HG02870 (cell line): ENCODE results near the gene ARFGAP1.
"Not testable (repeated sequence)": the region's sequence is repeated elsewhere in the genome, so short reads cannot be mapped to it uniquely, and the experiment has no call there.

ENCODE experiments used
- ATAC-seq: cut with Tn5 transposase; IDR thresholded peaks from one replicate; pipeline ENCODE4 v1.9.1; 2021; ENCODE audit warnings: mild to moderate bottlenecking, moderate library complexity; ENCODE audit not compliant: unreplicated experiment

ARFGAP1 gene

DNA sequence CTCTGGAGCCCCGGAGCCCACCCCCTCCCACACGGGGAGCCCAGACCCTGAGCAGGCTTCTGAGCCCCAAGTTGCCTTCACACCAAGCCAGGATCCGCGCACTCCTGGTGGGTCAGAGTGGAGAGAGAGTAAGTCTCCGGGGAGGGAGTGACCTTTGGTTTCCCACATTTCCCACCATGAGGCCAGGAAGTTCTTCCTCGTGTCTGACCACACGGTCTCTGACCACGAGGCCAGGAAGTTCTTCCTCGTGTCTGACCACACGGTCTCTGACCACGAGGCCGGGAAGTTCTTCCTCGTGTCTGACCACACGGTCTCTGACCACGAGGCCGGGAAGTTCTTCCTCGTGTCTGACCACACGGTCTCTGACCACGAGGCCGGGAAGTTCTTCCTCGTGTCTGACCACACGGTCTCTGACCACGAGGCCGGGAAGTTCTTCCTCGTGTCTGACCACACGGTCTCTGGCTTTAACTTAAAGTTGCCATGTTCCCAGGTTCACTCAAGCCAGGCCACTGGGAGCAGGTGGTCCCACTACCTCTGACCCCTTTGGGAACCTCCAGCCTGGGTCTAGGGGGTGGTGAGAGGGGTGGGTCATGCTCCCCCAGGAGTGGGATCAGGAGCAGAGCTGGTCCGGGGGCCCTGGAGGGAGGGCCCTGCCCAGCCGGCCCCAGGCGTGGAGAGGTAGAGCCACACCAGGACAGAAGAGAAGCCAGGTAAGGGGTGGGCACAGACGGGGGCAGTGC, 33.5 kb downstream of the ARFGAP1 start:
- ATAC-seq = not testable (repeated sequence)

DNA sequence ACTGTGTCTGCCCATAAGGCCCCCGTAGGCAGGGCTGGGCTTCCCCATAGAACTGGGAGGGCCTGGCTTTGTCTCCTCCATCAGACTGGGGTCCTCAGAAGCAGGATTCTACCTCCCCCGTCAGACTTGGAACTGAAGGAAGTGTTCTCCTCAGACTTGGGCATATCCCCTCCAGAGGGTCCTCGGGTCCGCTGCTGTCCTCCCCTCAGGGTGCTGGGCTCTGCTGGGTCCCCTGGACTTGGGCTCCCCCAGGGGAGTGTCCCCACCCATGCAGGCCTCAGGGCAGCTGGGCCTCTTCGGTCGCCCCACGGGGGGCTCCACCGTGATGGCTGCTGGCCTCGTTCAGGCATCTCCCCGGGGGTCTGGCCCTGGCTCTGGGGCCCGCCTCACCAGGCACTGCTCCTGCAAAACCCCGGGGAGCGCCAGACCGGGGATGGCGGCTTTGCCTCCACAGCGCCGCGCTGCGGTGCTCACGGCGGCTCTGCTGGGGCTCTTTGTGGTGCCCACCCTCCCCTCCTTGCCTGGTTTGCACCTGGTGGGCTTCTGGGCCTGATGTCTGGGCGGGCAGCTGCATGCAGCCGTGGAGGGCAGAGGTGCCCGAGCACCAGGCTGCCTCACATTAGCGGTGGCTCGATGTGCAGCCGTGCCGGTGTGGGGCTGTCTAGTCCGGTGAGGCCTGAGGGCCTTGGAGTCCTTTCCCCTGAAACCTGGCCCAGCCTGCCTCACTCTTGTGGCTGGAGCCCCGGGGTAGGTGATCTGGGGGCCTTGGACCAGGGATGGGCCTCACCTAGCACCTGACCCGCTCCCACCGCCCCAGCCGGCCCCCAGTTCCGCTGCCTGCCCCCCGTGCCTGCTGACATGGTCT, 34.3 kb downstream of the ARFGAP1 start:
- no peak for ATAC-seq

DNA sequence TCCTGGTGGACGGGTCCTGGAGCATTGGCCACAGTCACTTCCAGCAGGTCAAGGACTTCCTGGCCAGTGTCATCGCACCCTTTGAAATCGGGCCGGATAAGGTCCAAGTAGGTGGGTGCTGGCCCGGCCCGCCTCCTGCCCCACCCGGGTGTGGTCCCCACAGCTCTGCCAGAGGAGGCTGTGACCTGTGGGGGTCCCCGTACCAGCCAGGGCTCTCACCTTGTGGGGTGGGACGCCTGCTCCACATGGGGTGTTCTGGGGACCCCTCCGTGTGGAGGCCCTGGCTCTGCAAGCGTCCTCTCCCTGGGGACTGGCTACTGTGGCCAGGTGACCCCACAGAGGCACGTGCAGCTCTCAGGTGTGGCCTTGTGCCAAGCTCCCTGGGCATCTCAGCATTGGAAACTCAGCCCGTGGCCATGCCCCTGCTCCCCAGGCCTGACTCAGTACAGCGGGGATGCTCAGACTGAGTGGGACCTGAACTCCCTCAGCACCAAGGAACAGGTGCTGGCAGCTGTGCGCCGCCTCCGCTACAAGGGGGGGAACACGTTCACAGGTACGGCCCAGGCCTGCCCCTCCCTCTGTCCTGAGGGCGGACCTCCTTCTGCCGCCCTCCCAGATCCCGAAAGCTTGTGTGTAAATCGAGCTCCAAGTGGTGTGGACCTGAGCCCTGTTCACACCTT, 35.1 kb downstream of the ARFGAP1 start:
- no peak for ATAC-seq

DNA sequence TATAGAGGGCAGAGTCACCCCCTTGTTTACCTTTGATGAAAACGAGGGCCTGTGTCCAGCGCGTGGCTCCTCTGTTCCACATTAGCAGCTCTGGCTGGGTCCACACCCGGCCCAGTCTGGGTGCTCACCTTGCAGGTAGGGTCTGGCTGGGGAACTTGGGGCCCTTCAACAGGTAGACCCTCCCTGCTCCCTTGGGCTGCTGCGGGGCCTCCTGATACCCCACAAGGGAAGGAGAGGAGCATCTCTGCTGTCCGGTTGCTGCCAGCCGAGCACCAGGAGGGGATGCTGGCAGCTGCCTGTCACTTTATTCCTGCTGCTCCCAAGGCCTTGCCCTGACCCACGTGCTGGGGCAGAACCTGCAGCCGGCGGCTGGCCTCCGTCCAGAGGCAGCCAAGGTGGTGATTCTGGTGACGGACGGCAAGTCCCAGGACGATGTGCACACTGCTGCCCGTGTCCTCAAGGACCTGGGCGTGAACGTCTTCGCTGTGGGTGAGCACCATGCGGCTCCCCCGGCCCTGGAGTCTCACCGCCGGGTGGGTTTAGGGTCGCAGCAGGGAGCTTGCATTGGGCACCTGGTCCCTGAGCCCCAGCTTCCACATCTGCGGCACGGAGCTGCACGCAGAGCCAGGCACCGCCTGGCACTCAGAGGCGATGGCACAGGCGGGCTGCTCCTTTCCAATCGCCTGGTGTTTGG, 35.8 kb downstream of the ARFGAP1 start:
- ATAC-seq = no peak

DNA sequence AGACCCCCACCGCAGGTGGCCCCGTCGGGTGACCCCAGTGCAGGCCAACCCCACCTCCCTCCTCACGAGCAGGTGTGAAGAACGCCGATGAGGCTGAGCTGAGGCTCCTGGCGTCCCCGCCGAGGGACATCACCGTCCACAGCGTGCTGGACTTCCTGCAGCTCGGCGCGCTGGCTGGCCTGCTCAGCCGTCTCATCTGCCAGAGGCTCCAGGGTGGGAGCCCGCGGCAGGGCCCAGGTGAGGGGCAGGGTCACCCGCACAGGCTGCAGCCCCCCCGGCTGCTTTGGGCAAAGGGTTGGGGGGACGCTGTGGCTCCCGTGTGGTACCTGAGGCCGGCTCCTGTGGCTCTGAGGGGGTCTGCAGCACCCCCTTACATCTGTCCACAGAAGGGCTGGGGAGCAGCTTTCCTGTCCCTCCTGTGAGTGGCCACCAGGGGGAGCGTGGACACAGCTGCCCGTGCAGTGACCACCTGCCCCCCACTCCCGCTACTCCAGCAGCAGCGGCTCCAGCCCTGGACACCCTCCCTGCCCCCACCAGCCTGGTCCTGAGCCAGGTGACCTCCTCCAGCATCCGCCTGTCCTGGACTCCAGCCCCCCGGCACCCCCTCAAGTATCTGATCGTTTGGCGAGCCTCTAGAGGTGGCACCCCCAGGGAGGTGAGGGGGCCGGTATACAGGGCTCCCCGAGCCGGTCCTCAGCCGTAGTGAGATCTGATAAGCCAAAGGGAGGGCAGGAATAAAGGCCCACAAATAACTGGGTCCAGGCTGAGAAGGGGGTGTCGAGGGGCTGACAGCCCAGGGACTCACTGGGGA, 36.9 kb downstream of the ARFGAP1 start:
- ATAC-seq = no peak

DNA sequence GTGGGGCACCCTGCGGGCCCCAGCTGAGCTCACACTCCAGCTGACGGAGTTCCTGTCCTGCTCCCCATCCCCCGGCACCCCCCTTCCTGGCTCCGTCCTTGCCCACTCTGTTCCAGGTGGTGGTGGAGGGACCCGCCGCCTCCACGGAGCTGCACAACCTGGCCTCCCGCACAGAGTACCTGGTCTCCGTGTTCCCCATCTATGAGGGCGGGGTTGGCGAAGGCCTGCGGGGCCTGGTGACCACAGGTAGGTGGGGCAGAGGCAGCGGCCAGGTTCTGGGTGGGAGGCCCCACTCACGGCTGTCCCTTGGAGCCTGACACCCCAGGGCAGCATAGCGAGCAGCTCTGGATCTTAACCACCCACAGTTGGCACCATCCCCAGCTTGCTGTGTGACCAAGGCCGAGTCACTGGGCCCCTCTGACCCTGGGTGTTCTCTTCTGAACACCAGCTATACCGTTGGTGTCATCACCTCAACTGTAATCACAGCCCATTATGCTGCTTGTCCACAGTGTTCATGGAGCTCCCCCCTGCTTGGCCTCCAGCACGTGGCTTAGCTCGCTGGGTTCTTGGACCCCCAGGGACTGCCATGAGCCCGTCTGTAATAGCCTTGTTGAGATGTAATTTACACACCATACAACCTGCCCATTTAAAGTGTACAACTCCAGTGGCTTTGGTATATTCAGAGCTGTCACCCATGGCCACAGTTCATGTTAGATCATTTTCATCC, 37.8 kb downstream of the ARFGAP1 start:
- ATAC-seq = no peak

GRCh38 chr20:63311186-63311832, 38.7 kb downstream of the ARFGAP1 start:
- ATAC-seq = no peak

DNA sequence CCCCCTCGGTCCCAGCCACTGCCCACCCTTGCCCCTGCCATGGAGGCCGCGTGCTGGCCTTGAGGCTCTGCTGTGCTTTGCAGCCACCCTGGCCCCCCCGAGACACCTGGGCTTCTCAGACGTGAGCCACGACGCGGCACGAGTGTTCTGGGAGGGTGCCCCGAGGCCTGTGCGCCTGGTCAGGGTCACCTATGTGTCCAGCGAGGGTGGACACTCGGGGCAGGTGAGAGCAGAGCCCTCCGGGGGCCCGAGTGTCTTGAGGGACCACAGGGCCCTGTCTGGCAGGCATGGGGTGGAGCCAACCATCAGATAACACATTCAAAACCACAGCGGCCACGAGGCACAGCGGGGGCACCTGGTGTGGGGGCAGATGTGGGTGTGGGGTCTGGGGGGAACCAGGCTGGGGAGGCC, 39.2 kb downstream of the ARFGAP1 start:
- ATAC-seq = no peak

DNA sequence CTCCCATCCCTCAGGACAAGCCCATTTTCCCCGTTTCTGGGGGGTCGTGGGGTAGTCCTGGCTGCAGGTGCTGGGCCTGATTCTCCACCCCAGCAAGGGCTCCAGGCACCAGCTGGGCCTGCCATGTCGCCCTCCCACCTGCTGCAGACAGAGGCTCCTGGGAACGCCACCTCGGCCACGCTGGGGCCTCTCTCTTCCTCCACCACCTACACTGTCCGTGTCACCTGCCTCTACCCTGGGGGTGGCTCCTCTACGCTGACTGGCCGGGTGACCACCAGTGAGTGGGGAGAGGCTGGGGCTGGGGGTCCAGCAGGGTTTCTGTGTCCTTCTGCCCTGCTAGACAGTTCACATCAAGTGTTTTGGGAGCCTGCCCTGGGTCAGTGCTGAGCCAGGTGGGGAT, 39.7 kb downstream of the ARFGAP1 start:
- no peak for ATAC-seq

- no peak for ATAC-seq
These were observed 40.2 kb downstream of the ARFGAP1 start for GRCh38 chr20:63312690-63313348.

- ATAC-seq = no peak
These were observed 40.9 kb downstream of the ARFGAP1 start for GRCh38 chr20:63313349-63314014.

DNA sequence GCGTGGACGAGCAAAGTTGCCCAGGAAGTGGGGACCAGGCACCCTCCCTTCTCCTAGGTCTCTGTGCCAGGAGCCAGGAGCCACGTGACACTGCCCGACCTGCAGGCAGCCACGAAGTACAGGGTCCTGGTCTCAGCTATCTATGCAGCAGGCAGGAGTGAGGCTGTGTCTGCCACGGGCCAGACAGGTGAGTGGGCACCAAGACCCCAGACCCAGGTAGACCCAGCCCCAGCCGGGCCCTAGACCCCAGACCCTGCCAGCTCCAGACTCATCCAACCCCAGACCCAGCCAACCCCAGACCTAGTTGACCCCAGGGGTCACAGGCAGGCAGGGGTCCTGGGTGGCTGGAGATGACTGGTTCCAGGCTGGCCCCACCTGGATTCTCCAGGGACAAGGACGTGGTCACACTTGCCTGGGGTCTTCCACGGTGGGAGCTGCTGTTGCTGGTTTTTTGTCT, 41.4 kb downstream of the ARFGAP1 start:
- no peak for ATAC-seq

DNA sequence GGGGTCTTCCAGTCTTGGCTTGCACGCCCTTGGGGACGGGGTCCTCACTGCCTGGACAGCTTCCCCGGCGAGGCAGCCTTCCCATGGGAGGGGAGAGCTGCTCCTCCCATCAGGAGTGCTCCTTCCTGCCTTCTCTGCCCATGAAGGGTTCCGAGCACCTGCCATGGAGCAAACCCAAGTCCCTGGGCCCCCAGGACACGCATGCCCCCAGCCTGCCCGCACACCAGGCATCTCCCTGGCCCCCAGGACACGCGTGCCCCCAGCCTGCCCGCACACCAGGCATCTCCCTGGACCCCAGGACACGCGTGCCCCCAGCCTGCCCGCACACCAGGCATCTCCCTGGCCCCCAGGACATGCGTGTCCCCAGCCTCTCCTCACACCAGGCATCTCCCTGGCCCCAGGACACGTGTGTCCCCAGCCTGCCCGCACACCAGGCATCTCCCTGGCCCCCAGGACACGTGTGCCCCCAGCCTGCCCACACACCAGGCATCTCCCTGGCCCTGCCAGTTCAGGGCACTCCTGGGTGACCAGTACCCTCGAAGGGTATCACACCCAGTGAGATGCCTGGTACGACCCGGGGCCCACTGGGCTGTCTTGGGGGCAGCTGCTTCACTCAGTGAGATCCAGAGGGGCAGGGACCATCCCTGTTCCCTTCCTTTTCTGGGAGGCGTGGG, 42.1 kb downstream of the ARFGAP1 start:
- no peak for ATAC-seq

DNA sequence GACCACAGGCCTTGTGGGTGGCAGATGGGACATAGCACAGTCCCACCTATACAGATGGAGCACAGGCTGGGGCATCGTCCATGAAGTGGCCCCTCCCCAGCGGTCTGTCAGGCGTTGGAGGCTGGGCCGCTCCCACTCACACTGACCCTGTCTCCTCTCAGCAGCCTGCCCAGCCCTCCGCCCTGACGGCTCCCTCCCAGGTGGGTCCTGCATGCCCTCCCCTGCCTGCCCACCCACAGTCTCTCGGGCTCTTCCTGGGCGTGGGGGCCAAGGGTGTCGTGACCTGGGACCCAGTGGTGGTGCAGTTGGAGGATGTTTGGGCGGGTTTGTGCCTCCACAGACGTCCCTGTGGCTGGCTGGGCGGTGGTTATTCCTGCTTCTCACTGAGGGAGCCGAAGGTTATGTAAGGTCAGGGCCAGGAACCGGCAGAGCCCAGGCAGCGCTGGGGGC, 42.7 kb downstream of the ARFGAP1 start:
- ATAC-seq = no peak

DNA sequence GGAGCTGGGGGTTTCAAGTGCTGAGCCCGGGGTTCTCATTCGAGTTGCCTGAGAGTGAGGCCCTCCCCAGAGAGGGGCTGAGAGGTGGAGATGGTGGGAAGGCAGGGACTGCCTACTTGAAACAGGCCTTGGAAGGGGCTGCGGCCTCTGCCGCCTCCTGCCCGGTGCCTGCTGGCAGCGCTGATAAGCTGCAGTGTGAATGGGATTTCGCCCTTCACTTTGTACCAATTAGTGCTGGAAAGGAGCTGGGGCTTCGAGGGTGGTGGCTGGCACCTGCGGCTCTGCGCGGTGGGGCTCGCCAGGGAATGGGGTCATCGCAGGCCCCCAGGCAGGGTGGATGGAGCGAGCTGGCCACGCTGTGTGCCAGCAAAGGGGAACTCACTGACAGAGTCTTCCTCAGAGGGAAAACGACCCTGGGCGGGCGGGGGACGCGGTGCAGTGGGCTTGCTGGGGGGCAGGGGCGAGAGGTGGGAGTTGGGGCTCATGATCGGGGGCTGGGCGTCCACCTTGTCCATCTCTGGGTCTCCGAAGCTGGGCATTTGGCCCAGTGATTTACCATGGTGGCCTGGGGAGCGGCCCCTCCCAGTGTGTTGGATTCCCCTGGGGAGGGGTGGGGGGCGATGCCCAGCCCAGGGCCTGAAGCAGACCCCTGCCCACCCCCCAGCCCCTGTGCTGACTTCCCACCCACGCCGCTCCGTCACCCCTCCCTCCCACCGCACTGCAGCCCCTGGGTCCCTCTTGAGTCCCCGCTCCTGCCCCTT, 43.3 kb downstream of the ARFGAP1 start:
- ATAC-seq = no peak

DNA sequence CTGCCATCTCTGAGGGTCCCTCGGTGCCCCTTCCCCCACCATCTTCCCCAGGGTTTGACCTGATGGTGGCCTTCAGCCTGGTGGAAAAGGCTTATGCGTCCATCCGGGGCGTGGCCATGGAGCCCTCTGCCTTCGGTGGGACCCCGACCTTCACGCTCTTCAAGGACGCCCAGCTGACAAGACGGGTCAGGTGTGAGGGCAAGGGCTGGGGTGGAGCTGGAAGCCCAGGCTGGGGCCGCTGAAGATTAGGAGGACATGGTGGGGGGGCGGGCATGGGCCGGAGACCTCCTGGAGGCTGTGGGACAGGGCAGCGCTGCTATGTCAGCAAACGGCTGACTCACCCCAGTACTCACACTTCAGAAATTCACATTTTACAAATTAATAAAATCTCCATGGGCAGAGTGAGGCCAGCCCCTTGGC, 43.9 kb downstream of the ARFGAP1 start:
- ATAC-seq = no peak
